ENCODE measurements around the gene CELF2. TPM values are rescaled to one million over a fixed set of nuclear protein-coding genes. Genes with fewer than 3 reads are reported as not detected.

Gene CELF2
- total RNA-seq, 2 experiments from 2014 or later: 197 to 205 TPM

DNA sequence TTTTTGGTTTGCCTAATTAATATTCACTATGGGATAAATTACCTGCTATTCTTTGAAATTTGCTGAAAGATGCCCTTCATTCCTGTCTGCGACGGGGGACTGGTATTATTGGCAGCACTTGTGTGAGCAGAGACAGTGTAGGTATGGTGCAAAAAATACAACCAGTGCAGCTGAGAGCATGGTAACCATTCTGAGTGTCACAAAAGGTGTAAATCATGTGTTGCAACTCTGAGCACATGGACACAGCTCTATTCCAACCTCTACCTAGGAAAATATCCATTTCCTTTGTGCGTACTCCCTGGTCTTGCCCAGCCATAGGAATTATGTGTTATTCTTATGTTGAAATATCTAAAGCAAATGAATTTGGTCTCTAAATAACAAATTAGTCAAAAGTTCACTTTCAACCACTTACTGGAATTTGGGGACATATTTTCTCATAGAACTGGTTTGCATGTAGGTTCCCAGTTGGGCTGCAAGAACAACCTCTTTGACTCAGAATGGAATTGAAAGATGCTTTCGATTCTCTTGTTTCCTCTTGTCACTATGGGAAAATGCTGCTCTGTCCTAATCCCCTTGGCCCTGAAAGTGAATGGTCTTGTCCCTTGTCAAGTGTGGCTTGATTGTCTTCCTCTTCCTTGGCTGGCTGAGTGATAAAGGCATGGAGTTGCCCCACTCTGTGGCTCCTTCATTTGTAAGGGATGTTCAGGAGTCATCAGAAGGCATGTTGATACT, 57.0 kb downstream of the CELF2 start:
- no peaks in the 10 kb centered on the region for H3K9me3 Mint-ChIP-seq
- ChIA-PET POLR2A (no interaction called here), CTCF (no interaction called here)
- Histone ChIP-seq H3K9me3 (ENCODE audit: control insufficient read depth in 1 of 2, insufficient read depth in 1 of 2, low read length in 2 of 2) (no peaks in the 10 kb centered on the region), H3K27ac (ENCODE audit: low read depth in 1 of 2, low read length in 2 of 2) (no peak overlapping the region), H3K4me3 (ENCODE audit: low read length) (no peak overlapping the region), H3K36me3 (ENCODE audit: insufficient read depth, low read length) (no peaks in the 10 kb centered on the region), H3K27me3 (ENCODE audit: control insufficient read depth in 1 of 2, insufficient read depth in 2 of 2, low read length in 2 of 2) (no peaks in the 10 kb centered on the region), H3K4me1 (ENCODE audit: insufficient read depth, low read length) (no peaks in the 10 kb centered on the region)
- H3K27ac Mint-ChIP-seq: no peak overlapping the region
- intact Hi-C loops (cut with DNase I, micrococcal nuclease): no loop called here
- no peak for DNase-seq
- no peaks in the 10 kb centered on the region for H3K27me3 Mint-ChIP-seq
- H3K4me1 Mint-ChIP-seq (ENCODE audit: low read depth): no peaks in the 10 kb centered on the region
- H3K4me3 Mint-ChIP-seq: no peak overlapping the region
- ATAC-seq (ENCODE audit: poor library complexity): no peak
- TF ChIP-seq, protein P1, sequence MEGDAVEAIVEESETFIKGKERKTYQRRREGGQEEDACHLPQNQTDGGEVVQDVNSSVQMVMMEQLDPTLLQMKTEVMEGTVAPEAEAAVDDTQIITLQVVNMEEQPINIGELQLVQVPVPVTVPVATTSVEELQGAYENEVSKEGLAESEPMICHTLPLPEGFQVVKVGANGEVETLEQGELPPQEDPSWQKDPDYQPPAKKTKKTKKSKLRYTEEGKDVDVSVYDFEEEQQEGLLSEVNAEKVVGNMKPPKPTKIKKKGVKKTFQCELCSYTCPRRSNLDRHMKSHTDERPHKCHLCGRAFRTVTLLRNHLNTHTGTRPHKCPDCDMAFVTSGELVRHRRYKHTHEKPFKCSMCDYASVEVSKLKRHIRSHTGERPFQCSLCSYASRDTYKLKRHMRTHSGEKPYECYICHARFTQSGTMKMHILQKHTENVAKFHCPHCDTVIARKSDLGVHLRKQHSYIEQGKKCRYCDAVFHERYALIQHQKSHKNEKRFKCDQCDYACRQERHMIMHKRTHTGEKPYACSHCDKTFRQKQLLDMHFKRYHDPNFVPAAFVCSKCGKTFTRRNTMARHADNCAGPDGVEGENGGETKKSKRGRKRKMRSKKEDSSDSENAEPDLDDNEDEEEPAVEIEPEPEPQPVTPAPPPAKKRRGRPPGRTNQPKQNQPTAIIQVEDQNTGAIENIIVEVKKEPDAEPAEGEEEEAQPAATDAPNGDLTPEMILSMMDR (IDR thresholded peaks at IDR 0.05): no peak
- H3K36me3 Mint-ChIP-seq (ENCODE audit: low read depth): no peaks in the 10 kb centered on the region

DNA sequence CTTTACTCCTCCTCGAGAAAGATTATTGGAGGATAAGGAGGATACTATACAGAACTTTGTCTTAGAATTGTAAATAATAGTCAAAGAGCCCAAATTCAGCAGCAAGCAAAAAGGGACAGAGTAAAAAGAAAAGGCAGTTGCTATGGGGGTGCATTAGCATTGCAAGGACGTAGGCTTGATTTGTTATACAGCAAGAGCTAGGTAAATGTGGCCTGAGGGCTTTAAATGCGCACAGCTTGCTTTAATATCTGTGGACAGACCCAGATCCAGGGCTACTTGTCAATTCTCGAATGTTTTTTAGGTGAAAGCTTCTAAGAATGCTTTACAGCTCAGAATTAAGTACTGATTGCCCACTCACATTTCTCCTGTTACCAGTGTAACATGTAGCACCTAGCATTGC, 58.5 kb downstream of the CELF2 start:
- no peak overlapping the region for H3K4me3 Mint-ChIP-seq
- no peaks in the 10 kb centered on the region for H3K36me3 Mint-ChIP-seq (ENCODE audit: low read depth)
- intact Hi-C loops (cut with DNase I, micrococcal nuclease): no loop called here
- DNase-seq (no peak), ATAC-seq (ENCODE audit: poor library complexity) (no peak)
- H3K4me1 Mint-ChIP-seq (ENCODE audit: low read depth): no peaks in the 10 kb centered on the region
- Histone ChIP-seq H3K27me3 (ENCODE audit: control insufficient read depth in 1 of 2, insufficient read depth in 2 of 2, low read length in 2 of 2) (no peaks in the 10 kb centered on the region), H3K9me3 (ENCODE audit: control insufficient read depth in 1 of 2, insufficient read depth in 1 of 2, low read length in 2 of 2) (no peaks in the 10 kb centered on the region), H3K36me3 (ENCODE audit: insufficient read depth, low read length) (no peaks in the 10 kb centered on the region), H3K4me3 (ENCODE audit: low read length) (no peak overlapping the region), H3K4me1 (ENCODE audit: insufficient read depth, low read length) (no peaks in the 10 kb centered on the region), H3K27ac (ENCODE audit: low read depth in 1 of 2, low read length in 2 of 2) (no peak overlapping the region)
- H3K9me3 Mint-ChIP-seq: no peaks in the 10 kb centered on the region
- POLR2A ChIA-PET: interaction anchor here (1.2 kb wide), 1 partner anchor 88 kb away, joined by 3 read pairs; no protein-coding TSS in a partner anchor
- TF ChIP-seq, protein P1 (IDR thresholded peaks at IDR 0.05): no peak
- CTCF ChIA-PET: no interaction called here
- H3K27ac Mint-ChIP-seq: no peak overlapping the region
- no peaks in the 10 kb centered on the region for H3K27me3 Mint-ChIP-seq

DNA sequence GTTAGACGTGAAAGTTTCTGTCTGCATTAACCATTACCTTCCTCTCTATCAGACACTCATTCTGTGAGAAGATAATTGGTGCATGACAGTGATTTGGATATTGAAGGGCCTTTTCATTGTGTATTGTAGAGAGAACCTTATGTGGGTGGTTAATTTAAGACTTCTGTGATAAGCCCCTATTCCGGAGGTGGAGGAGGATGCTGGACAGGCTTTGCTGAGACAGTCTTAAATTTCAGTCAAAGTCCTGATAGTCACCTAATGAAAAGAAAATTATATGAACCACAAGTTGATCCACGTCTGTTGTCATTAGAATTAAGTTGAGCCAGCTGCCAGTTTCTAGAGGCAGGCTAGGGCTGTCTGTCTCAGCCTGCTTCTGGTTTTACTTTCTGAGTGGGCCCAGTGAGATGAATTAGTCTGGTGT, 62.9 kb downstream of the CELF2 start:
- H3K36me3 ChIP-seq (ENCODE audit: insufficient read depth, low read length): no peaks in the 10 kb centered on the region
- Mint-ChIP-seq H3K4me3 (no peak overlapping the region), H3K27me3 (no peaks in the 10 kb centered on the region), H3K9me3 (no peaks in the 10 kb centered on the region), H3K4me1 (ENCODE audit: low read depth) (no peaks in the 10 kb centered on the region), H3K36me3 (ENCODE audit: low read depth) (no peaks in the 10 kb centered on the region), H3K27ac (no peak overlapping the region)
- H3K9me3 ChIP-seq (ENCODE audit: control insufficient read depth in 1 of 2, insufficient read depth in 1 of 2, low read length in 2 of 2): no peaks in the 10 kb centered on the region
- ATAC-seq (ENCODE audit: poor library complexity): no peak
- no peak overlapping the region for H3K27ac ChIP-seq (ENCODE audit: low read depth in 1 of 2, low read length in 2 of 2)
- H3K27me3 ChIP-seq (ENCODE audit: control insufficient read depth in 1 of 2, insufficient read depth in 2 of 2, low read length in 2 of 2): no peaks in the 10 kb centered on the region
- intact Hi-C loops (cut with DNase I, micrococcal nuclease): no loop called here
- CTCF ChIA-PET: no interaction called here
- H3K4me1 ChIP-seq (ENCODE audit: insufficient read depth, low read length): no peaks in the 10 kb centered on the region
- no peak for DNase-seq
- TF ChIP-seq, protein P1 (IDR thresholded peaks at IDR 0.05): no peak
- POLR2A ChIA-PET: no interaction called here
- H3K4me3 ChIP-seq (ENCODE audit: low read length): no peak overlapping the region
